ENCODE results near the gene ABHD14A. TPM values are rescaled to one million over a fixed set of nuclear protein-coding genes. Genes with fewer than 3 reads are reported as not detected.

The ABHD14A gene
- total and polyA plus RNA-seq, 4 experiments from 2014 or later = 23.7 to 136 (median 60.0) TPM

Other genes with a start within 250 kb of the ABHD14A start
- gene IQCF6, start 195.8 kb upstream of the ABHD14A start, total RNA-seq = not detected
- not detected for gene IQCF6, start 195.8 kb upstream of the ABHD14A start, polyA plus RNA-seq
- not detected for gene IQCF2, start 113.4 kb upstream of the ABHD14A start, total RNA-seq
- gene IQCF2, start 113.4 kb upstream of the ABHD14A start, polyA plus RNA-seq = not detected
- gene IQCF5, start 99.5 kb upstream of the ABHD14A start, total RNA-seq = not detected
- gene IQCF5, start 99.5 kb upstream of the ABHD14A start, polyA plus RNA-seq = not detected
- gene IQCF1, start 71.7 kb upstream of the ABHD14A start, total RNA-seq = not detected
- not detected for gene IQCF1, start 71.7 kb upstream of the ABHD14A start, polyA plus RNA-seq
- gene RRP9, start 33.2 kb upstream of the ABHD14A start, total RNA-seq = 10 to 100 TPM; 15.2 to 17.3 TPM
- gene RRP9, start 33.2 kb upstream of the ABHD14A start, polyA plus RNA-seq = 10 to 100 TPM; 19.3 to 20.7 TPM
- 10 to 100 TPM in 1 of 2 experiments, 1 to 10 TPM in 1; 8.1 to 10.5 TPM for gene PARP3, start 32.7 kb upstream of the ABHD14A start, total RNA-seq
- gene PARP3, start 32.7 kb upstream of the ABHD14A start, polyA plus RNA-seq = 1 to 10 TPM; 2.9 to 5.6 TPM
- not detected for gene GPR62, start 19.7 kb upstream of the ABHD14A start, total RNA-seq
- gene GPR62, start 19.7 kb upstream of the ABHD14A start, polyA plus RNA-seq = not detected
- 10 to 100 TPM; 18.7 to 20.5 TPM for gene PCBP4, start 7.6 kb upstream of the ABHD14A start, total RNA-seq
- 10 to 100 TPM; 13.0 to 19.4 TPM for gene PCBP4, start 7.6 kb upstream of the ABHD14A start, polyA plus RNA-seq
- 10 to 100 TPM; 82.1 to 85.6 TPM for gene ABHD14B, start 1.0 kb upstream of the ABHD14A start, total RNA-seq
- gene ABHD14B, start 1.0 kb upstream of the ABHD14A start, polyA plus RNA-seq = 100 to 1,000 TPM in 1 of 2 donors, 10 to 100 TPM in 1; 77.4 to 112 TPM
- 1 to 10 TPM; 7.7 to 8.4 TPM for gene ACY1, start 8.5 kb downstream of the ABHD14A start, total RNA-seq
- 10 to 100 TPM; 11.4 to 14.9 TPM for gene ACY1, start 8.5 kb downstream of the ABHD14A start, polyA plus RNA-seq
- 1,000 to 10,000 TPM; 1,263 to 1,270 TPM for gene RPL29, start 20.8 kb downstream of the ABHD14A start, total RNA-seq
- 1,000 to 10,000 TPM in 1 of 2 donors, 100 to 1,000 TPM in 1; 967 to 1,467 TPM for gene RPL29, start 20.8 kb downstream of the ABHD14A start, polyA plus RNA-seq
- gene DUSP7, start 81.5 kb downstream of the ABHD14A start, total RNA-seq = 10 to 100 TPM; 43.6 to 44.7 TPM
- gene DUSP7, start 81.5 kb downstream of the ABHD14A start, polyA plus RNA-seq = 10 to 100 TPM in 1 of 2 donors, 1 to 10 TPM in 1; 2.8 to 10.2 TPM
- 1 to 10 TPM in 1 of 2 experiments, under 1 TPM in 1; 0.99 to 1.1 TPM for gene POC1A, start 179.4 kb downstream of the ABHD14A start, total RNA-seq
- gene POC1A, start 179.4 kb downstream of the ABHD14A start, polyA plus RNA-seq = 1 to 10 TPM in 1 of 2 donors, under 1 TPM in 1; 0.36 to 2.4 TPM
- 10 to 100 TPM; 30.0 to 34.6 TPM for gene ALAS1, start 223.1 kb downstream of the ABHD14A start, total RNA-seq
- 10 to 100 TPM; 30.5 to 35.4 TPM for gene ALAS1, start 223.1 kb downstream of the ABHD14A start, polyA plus RNA-seq

All from CD4-positive, alpha-beta memory T cell (primary cell).